Liver (tissue), 3 donors: ENCODE measurements around the gene AGPAT4.

Source experiments
- NR2F2 ChIP-seq: IDR thresholded peaks from 2 replicates; pipeline ENCODE4 v1.6.1; 2016; ENCODE audit warnings: antibody characterized with exemption
- TF ChIP-seq, protein P1 (sequence below): fragments of 150-350 bp; IDR thresholded peaks from 2 replicates; pipeline ENCODE4 v1.5.1; 2017; ENCODE audit warnings: improper control_type of control experiment, low read depth, low read length; ENCODE audit not compliant: missing input control
- donor health status: healthy.
- donor health status: healthy.

DNA sequence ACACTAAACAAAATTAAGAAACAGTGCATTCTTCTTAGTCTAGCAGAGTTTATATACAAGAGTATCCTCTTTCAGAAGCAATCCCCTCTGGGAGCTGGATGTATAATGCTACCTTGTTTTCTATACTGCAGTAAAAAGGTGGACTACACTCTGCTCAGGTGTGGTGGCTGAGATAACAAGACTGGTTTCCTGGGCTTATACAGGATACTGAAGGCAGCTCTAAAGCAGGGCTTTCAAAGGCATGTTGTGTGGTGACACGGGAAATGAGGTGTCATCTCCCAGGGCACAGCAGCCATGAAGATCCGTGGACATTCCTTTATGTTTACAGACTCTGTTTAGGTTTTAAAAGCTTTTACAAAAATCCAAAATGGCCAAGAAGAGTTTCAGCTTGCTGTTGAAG, 145.6 kb downstream of the AGPAT4 start:
- TF ChIP-seq, protein P1, sequence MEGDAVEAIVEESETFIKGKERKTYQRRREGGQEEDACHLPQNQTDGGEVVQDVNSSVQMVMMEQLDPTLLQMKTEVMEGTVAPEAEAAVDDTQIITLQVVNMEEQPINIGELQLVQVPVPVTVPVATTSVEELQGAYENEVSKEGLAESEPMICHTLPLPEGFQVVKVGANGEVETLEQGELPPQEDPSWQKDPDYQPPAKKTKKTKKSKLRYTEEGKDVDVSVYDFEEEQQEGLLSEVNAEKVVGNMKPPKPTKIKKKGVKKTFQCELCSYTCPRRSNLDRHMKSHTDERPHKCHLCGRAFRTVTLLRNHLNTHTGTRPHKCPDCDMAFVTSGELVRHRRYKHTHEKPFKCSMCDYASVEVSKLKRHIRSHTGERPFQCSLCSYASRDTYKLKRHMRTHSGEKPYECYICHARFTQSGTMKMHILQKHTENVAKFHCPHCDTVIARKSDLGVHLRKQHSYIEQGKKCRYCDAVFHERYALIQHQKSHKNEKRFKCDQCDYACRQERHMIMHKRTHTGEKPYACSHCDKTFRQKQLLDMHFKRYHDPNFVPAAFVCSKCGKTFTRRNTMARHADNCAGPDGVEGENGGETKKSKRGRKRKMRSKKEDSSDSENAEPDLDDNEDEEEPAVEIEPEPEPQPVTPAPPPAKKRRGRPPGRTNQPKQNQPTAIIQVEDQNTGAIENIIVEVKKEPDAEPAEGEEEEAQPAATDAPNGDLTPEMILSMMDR, result no peak
- no peak for TF ChIP-seq NR2F2
